Measurements from ENCODE around the gene GID4.

The GID4 gene

GRCh38 chr17:18014006-18014405 lies 25.2 kb upstream of the GID4 start:
- intact Hi-C loops (cut with DNase I) = no loop called here
- DNase-seq = peak in 1 of 10 donors; percentile 51

- intact Hi-C loops (cut with DNase I) = no loop called here
- DNase-seq = peak in 1 of 10 donors; percentile 50
These were observed 23.6 kb upstream of the GID4 start for GRCh38 chr17:18015593-18015992.

- intact Hi-C loops (cut with DNase I) = no loop called here
- DNase-seq = no peak
These were observed 22.8 kb upstream of the GID4 start for GRCh38 chr17:18016426-18016825.

- peak in 1 of 10 donors; percentile 1 for DNase-seq
- intact Hi-C loops (cut with DNase I) = no loop called here
These were observed 21.2 kb upstream of the GID4 start for GRCh38 chr17:18017958-18018357.

GRCh38 chr17:18018411-18018921 lies 20.7 kb upstream of the GID4 start:
- peak in 1 of 10 donors; percentile 61 for DNase-seq
- intact Hi-C loops (cut with DNase I) = no loop called here

GRCh38 chr17:18019838-18020154 lies 19.4 kb upstream of the GID4 start:
- intact Hi-C loops (cut with DNase I) = no loop called here
- no peak for DNase-seq

- peak in 1 of 10 donors; percentile 38 for DNase-seq
- intact Hi-C loops (cut with DNase I) = no loop called here
These were observed 18.2 kb upstream of the GID4 start for GRCh38 chr17:18020971-18021370.

- peak in 1 of 10 donors; percentile 46 for DNase-seq
- intact Hi-C loops (cut with DNase I) = no loop called here
These were observed 17.8 kb upstream of the GID4 start for GRCh38 chr17:18021372-18021771.

GRCh38 chr17:18025241-18025944 lies 13.8 kb upstream of the GID4 start:
- peak in 2 of 10 donors; percentile 20 to 33 for DNase-seq
- intact Hi-C loops (cut with DNase I) = no loop called here

GRCh38 chr17:18025945-18026776 lies 13.0 kb upstream of the GID4 start:
- peak in 9 of 10 donors; percentile 39 to 93 (median 59) for DNase-seq
- intact Hi-C loops (cut with DNase I) = no loop called here

- intact Hi-C loops (cut with DNase I) = no loop called here
- DNase-seq = peak in 2 of 10 donors; percentile 17 to 35
These were observed 11.9 kb upstream of the GID4 start for GRCh38 chr17:18027280-18027679.

GRCh38 chr17:18028114-18028951 lies 10.9 kb upstream of the GID4 start:
- intact Hi-C loops (cut with DNase I) = no loop called here
- DNase-seq = peak in 2 of 10 donors; percentile 7 to 19

- peak in 2 of 10 donors; percentile 58 to 62 for DNase-seq
- intact Hi-C loops (cut with DNase I) = no loop called here
These were observed 10.2 kb upstream of the GID4 start for GRCh38 chr17:18028952-18029540.

- peak in 1 of 10 donors; percentile 33 for DNase-seq
- intact Hi-C loops (cut with DNase I) = loop anchor here (2.0 to 10.0 kb wide), 3 partner anchors 53 to 351 kb away; partner anchors contain the start of genes DRG2 and RAI1
These were observed 7.3 kb upstream of the GID4 start for GRCh38 chr17:18031955-18032354.

- peak in 3 of 10 donors; percentile 19 to 67 (median 30) for DNase-seq
- intact Hi-C loops (cut with DNase I) = loop anchor here (2.0 to 10.0 kb wide), 3 partner anchors 51 to 353 kb away; partner anchors contain the start of genes DRG2 and RAI1
These were observed 5.6 kb upstream of the GID4 start for GRCh38 chr17:18033442-18034099.

GRCh38 chr17:18035704-18036103 lies 3.5 kb upstream of the GID4 start:
- DNase-seq = no peak
- intact Hi-C loops (cut with DNase I) = loop anchor here (10.0 kb wide), 2 partner anchors 49 to 151 kb away; partner anchors contain the start of gene DRG2

- intact Hi-C loops (cut with DNase I) = loop anchor here (10.0 kb wide), 2 partner anchors 47 to 153 kb away; partner anchors contain the start of gene DRG2
These were observed 1.7 kb upstream of the GID4 start for GRCh38 chr17:18037486-18037885.

GRCh38 chr17:18038149-18038850 lies 908 bp upstream of the GID4 start:
- intact Hi-C loops (cut with DNase I) = loop anchor here (10.0 kb wide), 2 partner anchors 47 to 153 kb away; partner anchors contain the start of gene DRG2
- peak in 1 of 10 donors; percentile 51 for DNase-seq

More at GRCh38 chr17:18037486-18037885, 1.7 kb upstream of the GID4 start:
- no peak for DNase-seq
